ENCODE measurements around the gene KDM4E.
"Not testable (repeated sequence)": the region's sequence is repeated elsewhere in the genome, so short reads cannot be mapped to it uniquely, and the experiment has no call there.

The KDM4E gene

DNA sequence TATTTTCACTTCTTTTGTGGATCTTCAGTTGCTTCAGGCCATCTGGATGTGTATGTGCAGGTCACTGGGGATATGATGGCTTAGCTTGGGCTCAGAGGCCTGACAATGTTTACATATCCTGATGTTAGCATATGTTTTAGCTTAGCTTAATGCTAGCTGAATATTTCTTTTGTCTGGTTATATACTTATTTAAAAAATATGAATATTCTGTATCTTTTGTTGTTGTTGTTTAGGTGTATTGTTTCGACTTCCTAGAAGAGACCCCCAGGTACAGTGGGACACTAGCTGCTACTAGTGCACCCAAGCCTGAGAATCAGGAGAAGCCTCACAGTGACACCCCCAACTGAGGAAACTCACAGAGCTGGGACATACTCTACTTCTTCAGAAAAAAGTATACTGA lies at the start of gene KDM4E:
Gene KDM4E (plus strand): TSS at position 301 of the 400 bp plus-strand sequence. CDS start 300 bp downstream, outside the sequence.
- H3K27me3 ChIP-seq (ENCODE audit: insufficient read depth, low read length), result no peaks in the 10 kb centered on the region
- no peaks in the 10 kb centered on the region for H3K4me1 ChIP-seq (ENCODE audit: insufficient read depth, low read length)
- H2AFZ ChIP-seq (ENCODE audit: low read depth, low read length), result no peak within 1 kb of the TSS
- H3K9me3 ChIP-seq (ENCODE audit: low read length), result no peaks in the 10 kb centered on the region
- no peak within 1 kb of the TSS for H3K4me3 ChIP-seq (ENCODE audit: low read length)
- H3K36me3 ChIP-seq (ENCODE audit: insufficient read depth, low read length), result no peaks in the 10 kb centered on the region

DNA sequence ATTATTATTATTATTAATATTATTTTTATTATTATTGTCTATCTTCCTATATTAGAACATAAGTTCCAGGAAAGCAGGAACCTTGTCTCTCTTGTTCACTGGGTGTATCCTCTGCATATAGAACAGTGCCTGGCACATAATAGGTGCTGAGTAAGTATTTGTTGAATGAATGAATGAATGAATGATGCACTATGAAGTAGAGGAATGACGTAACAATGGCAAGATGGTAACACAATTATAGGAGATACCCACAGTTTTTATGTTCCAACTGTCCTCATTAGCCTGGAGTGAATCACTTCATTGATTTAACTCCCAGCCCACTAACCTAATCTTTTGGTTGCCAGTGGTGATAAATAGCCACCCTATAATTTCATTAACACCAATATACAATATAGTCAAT lies 49.5 kb upstream of the KDM4E start:
- peaks cover 16% of the 10 kb centered on the region for H3K36me3 ChIP-seq (ENCODE audit: insufficient read depth, low read length)
- no peak overlapping the region for H3K4me3 ChIP-seq (ENCODE audit: low read length)
- H3K4me1 ChIP-seq (ENCODE audit: insufficient read depth, low read length), result peaks cover 15% of the 10 kb centered on the region
- no peaks in the 10 kb centered on the region for H3K9me3 ChIP-seq (ENCODE audit: low read length)
- H2AFZ ChIP-seq (ENCODE audit: low read depth, low read length), result no peak overlapping the region
- no peaks in the 10 kb centered on the region for H3K27me3 ChIP-seq (ENCODE audit: insufficient read depth, low read length)

DNA sequence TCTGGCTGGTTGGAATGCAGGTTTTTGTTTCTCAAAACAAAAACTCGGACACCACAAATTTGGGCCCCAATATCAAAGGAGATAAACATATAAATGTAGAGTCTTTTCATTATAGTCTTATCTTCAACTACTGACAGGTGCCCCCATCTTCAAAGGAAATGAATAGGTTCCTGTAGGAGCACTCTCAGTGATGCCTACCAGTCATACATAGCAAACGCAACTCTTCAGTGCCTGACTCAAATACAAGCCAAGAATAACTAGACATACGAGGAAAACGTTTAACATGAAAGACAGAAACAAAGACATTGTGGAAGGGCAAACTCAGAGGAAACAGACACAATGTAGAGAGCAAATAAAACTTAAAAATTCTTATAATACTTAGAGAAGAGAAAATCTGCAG lies 37.7 kb upstream of the KDM4E start:
- H3K4me3 ChIP-seq (ENCODE audit: low read length), result no peak overlapping the region
- no peaks in the 10 kb centered on the region for H3K4me1 ChIP-seq (ENCODE audit: insufficient read depth, low read length)

DNA sequence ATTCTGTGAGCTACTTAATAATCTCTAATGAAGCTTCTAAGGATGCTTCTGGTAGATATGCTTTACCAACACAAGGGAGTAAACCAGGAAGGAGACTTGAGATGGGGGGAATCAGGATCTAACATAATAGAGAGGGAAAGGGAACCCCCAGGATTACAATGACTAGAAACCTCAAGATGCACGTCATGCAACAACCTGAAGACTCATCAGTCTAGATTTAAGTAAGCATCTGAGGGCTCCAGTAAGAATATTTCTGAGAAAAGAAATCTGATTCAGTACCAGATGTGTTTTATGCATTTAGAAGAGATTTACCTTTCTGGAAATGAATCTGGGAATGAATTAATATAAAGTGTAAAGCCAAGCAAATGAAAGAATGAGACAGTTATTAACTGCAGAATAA lies 36.3 kb upstream of the KDM4E start:
- no peaks in the 10 kb centered on the region for H3K9me3 ChIP-seq (ENCODE audit: low read length)
- no peaks in the 10 kb centered on the region for H3K27me3 ChIP-seq (ENCODE audit: insufficient read depth, low read length)
- H3K4me1 ChIP-seq (ENCODE audit: insufficient read depth, low read length), result peaks cover 3% of the 10 kb centered on the region
- H3K4me3 ChIP-seq (ENCODE audit: low read length), result no peak overlapping the region
- no peaks in the 10 kb centered on the region for H3K36me3 ChIP-seq (ENCODE audit: insufficient read depth, low read length)
- no peak overlapping the region for H2AFZ ChIP-seq (ENCODE audit: low read depth, low read length)

More for the DNA sequence above, 37.7 kb upstream of the KDM4E start:
- Histone ChIP-seq H3K9me3 (ENCODE audit: low read length) (no peaks in the 10 kb centered on the region), H2AFZ (ENCODE audit: low read depth, low read length) (no peak overlapping the region), H3K36me3 (ENCODE audit: insufficient read depth, low read length) (no peaks in the 10 kb centered on the region), H3K27me3 (ENCODE audit: insufficient read depth, low read length) (no peaks in the 10 kb centered on the region)

DNA sequence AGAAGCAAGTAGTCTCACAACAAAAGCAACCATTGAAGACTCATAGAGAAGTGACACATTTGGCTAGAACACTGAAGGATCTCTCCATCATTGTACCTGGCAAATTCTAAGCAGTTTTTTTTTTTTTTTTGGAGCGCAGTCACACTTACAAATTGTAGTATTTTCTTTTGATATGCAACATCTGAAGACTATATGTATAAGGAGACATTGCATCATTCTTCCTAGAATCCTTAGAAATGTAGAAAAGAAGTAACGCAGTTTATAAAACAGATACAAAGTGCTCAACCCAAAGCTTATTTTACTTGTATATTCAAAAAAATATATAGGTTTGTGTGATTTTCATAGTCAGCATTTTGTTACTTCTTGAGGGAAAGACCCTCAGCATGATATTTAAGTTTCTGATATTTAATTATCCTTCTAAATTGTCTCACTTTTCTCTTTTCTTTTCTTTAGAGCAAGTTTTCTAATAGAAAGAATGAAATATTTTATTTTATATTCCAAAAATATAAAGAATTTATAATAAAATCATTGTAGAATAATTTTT lies 31.6 kb upstream of the KDM4E start:
- Histone ChIP-seq H3K4me3 (ENCODE audit: low read length) (no peak overlapping the region), H3K27me3 (ENCODE audit: insufficient read depth, low read length) (no peaks in the 10 kb centered on the region), H3K4me1 (ENCODE audit: insufficient read depth, low read length) (peaks cover 3% of the 10 kb centered on the region), H3K9me3 (ENCODE audit: low read length) (no peaks in the 10 kb centered on the region), H2AFZ (ENCODE audit: low read depth, low read length) (no peak overlapping the region), H3K36me3 (ENCODE audit: insufficient read depth, low read length) (peaks cover 12% of the 10 kb centered on the region)

- Histone ChIP-seq H3K9me3 (ENCODE audit: low read length) (no peaks in the 10 kb centered on the region), H3K4me3 (ENCODE audit: low read length) (no peak overlapping the region), H3K27me3 (ENCODE audit: insufficient read depth, low read length) (no peaks in the 10 kb centered on the region), H3K4me1 (ENCODE audit: insufficient read depth, low read length) (peaks cover 3% of the 10 kb centered on the region), H2AFZ (ENCODE audit: low read depth, low read length) (no peak overlapping the region), H3K36me3 (ENCODE audit: insufficient read depth, low read length) (peaks cover 17% of the 10 kb centered on the region)
These were observed 27.6 kb upstream of the KDM4E start for GRCh38 chr11:94997437-94997836.

DNA sequence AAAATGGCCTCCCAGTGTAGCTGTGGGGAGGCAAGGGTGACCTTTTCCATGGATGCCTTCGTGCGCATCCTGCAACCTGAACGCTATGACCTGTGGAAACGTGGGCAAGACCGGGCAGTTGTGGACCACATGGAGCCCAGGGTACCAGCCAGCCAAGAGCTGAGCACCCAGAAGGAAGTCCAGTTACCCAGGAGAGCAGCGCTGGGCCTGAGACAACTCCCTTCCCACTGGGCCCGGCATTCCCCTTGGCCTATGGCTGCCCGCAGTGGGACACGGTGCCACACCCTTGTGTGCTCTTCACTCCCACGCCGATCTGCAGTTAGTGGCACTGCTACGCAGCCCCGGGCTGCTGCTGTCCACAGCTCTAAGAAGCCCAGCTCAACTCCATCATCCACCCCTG lies 26.8 kb upstream of the KDM4E start:
- H3K4me1 ChIP-seq (ENCODE audit: insufficient read depth, low read length), result no peaks in the 10 kb centered on the region
- no peak overlapping the region for H3K4me3 ChIP-seq (ENCODE audit: low read length)

GRCh38 chr11:95003716-95004115 lies 21.3 kb upstream of the KDM4E start:
- no peak overlapping the region for H2AFZ ChIP-seq (ENCODE audit: low read depth, low read length)
- no peaks in the 10 kb centered on the region for H3K4me1 ChIP-seq (ENCODE audit: insufficient read depth, low read length)
- no peak overlapping the region for H3K4me3 ChIP-seq (ENCODE audit: low read length)
- H3K9me3 ChIP-seq (ENCODE audit: low read length), result no peaks in the 10 kb centered on the region
- peaks cover 3% of the 10 kb centered on the region for H3K36me3 ChIP-seq (ENCODE audit: insufficient read depth, low read length)
- no peaks in the 10 kb centered on the region for H3K27me3 ChIP-seq (ENCODE audit: insufficient read depth, low read length)

More for the DNA sequence above, 26.8 kb upstream of the KDM4E start:
- no peak overlapping the region for H2AFZ ChIP-seq (ENCODE audit: low read depth, low read length)
- no peaks in the 10 kb centered on the region for H3K9me3 ChIP-seq (ENCODE audit: low read length)
- H3K27me3 ChIP-seq (ENCODE audit: insufficient read depth, low read length), result no peaks in the 10 kb centered on the region
- peaks cover 17% of the 10 kb centered on the region for H3K36me3 ChIP-seq (ENCODE audit: insufficient read depth, low read length)

GRCh38 chr11:95005642-95006041 lies 19.4 kb upstream of the KDM4E start:
- Histone ChIP-seq H3K27me3 (ENCODE audit: insufficient read depth, low read length) (no peaks in the 10 kb centered on the region), H3K36me3 (ENCODE audit: insufficient read depth, low read length) (no peaks in the 10 kb centered on the region), H3K9me3 (ENCODE audit: low read length) (no peaks in the 10 kb centered on the region), H3K4me3 (ENCODE audit: low read length) (no peak overlapping the region), H2AFZ (ENCODE audit: low read depth, low read length) (no peak overlapping the region), H3K4me1 (ENCODE audit: insufficient read depth, low read length) (no peaks in the 10 kb centered on the region)

- Histone ChIP-seq H3K4me3 (ENCODE audit: low read length) (no peak overlapping the region), H3K9me3 (ENCODE audit: low read length) (no peaks in the 10 kb centered on the region), H2AFZ (ENCODE audit: low read depth, low read length) (no peak overlapping the region), H3K27me3 (ENCODE audit: insufficient read depth, low read length) (no peaks in the 10 kb centered on the region), H3K36me3 (ENCODE audit: insufficient read depth, low read length) (no peaks in the 10 kb centered on the region), H3K4me1 (ENCODE audit: insufficient read depth, low read length) (no peaks in the 10 kb centered on the region)
These were observed 13.7 kb upstream of the KDM4E start for GRCh38 chr11:95011376-95011775.

DNA sequence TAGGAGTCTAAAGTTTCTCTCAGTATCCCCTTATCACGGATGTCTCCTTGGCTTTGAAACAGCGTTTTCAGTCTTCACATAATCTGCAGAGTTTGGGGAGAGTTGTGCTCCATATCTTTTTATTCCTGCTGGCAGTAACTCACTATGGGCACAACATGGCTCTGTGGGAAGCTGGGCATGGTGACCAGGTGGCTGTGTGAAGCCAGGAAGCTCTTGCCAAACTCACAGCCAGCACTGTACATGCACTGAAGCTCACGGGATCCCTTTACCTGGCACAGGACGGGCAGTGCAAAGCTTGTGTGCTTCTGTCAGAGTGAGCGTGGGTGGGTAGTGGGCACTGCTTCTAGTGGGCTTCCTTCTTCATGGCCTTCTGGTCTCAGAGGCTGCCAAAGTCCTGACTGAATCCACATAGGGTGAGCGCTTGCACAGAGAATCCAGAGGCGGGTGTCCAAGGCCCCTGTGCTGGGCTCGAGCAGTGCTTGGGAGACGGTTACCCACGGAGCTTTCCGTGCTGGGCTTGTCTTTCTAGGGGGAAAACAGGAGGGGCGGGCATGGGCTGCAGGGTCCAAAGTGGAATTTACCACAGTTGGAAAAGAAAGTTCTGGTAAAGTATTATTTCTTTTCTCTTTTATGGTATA lies 10.8 kb upstream of the KDM4E start:
- Histone ChIP-seq H2AFZ (ENCODE audit: low read depth, low read length) (no peak overlapping the region), H3K9me3 (ENCODE audit: low read length) (no peaks in the 10 kb centered on the region), H3K4me1 (ENCODE audit: insufficient read depth, low read length) (peaks cover 4% of the 10 kb centered on the region), H3K27me3 (ENCODE audit: insufficient read depth, low read length) (no peaks in the 10 kb centered on the region), H3K36me3 (ENCODE audit: insufficient read depth, low read length) (no peaks in the 10 kb centered on the region), H3K4me3 (ENCODE audit: low read length) (no peak overlapping the region)

DNA sequence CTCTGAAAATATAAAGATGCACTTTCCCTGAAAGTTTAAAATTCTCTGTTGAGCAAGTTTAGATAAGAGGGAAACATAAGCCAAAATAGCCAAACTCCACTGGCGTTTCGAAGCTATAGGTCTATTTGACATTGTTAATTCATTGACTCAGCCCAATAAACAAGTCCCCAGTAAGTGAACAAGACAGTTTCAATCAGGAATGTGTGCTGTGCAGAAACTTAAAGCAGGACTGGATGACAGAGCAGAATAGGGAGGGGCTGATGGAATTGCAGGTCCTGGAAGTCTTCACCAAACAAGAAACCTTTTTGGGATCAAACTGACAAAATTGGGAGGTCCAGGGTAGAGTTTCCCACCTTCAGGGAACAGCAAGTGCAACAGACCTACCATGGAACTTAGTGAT lies 8.9 kb upstream of the KDM4E start:
- Histone ChIP-seq H3K36me3 (ENCODE audit: insufficient read depth, low read length) (no peaks in the 10 kb centered on the region), H3K27me3 (ENCODE audit: insufficient read depth, low read length) (no peaks in the 10 kb centered on the region), H3K4me3 (ENCODE audit: low read length) (no peak overlapping the region), H3K4me1 (ENCODE audit: insufficient read depth, low read length) (peaks cover 4% of the 10 kb centered on the region), H2AFZ (ENCODE audit: low read depth, low read length) (no peak overlapping the region), H3K9me3 (ENCODE audit: low read length) (no peaks in the 10 kb centered on the region)

DNA sequence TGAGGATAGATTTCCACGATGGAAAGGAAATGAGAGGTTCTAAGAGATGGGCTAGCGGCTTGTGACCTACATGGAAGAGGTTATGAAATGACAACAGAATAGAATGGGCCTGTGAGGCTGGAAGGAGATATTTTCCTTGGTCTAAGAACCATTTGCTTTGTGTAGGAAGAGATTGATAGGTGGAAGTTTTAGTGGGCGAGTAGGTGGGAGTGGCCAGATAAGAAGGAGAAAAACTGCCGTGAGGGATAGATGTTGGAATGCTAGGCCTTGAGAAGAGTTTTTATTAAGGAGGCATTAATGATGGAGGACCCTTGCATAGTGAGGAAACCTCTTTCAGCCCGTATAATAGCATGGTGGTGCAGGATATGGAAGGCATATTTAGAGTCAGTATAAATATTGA lies 3.6 kb upstream of the KDM4E start:
- not testable (repeated sequence) for H3K9me3 ChIP-seq (ENCODE audit: low read length); H3K27me3 ChIP-seq (ENCODE audit: insufficient read depth, low read length); H3K36me3 ChIP-seq (ENCODE audit: insufficient read depth, low read length); H3K4me3 ChIP-seq (ENCODE audit: low read length); H3K4me1 ChIP-seq (ENCODE audit: insufficient read depth, low read length); H2AFZ ChIP-seq (ENCODE audit: low read depth, low read length)

DNA sequence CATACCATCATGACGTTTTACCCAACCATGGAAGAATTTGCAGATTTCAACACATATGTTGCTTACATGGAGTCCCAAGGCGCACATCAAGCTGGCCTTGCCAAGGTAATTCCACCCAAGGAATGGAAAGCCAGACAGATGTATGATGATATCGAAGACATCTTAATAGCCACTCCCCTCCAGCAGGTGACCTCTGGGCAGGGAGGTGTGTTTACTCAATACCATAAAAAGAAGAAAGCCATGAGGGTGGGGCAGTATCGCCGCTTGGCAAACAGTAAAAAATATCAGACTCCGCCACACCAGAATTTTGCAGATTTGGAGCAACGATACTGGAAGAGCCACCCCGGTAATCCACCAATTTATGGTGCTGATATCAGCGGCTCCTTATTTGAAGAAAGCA lies 536 bp downstream of the KDM4E start:
- H3K27me3 ChIP-seq (ENCODE audit: insufficient read depth, low read length); H3K4me3 ChIP-seq (ENCODE audit: low read length); H3K9me3 ChIP-seq (ENCODE audit: low read length); H3K4me1 ChIP-seq (ENCODE audit: insufficient read depth, low read length); H3K36me3 ChIP-seq (ENCODE audit: insufficient read depth, low read length); H2AFZ ChIP-seq (ENCODE audit: low read depth, low read length): not testable (repeated sequence)

All from neuron (in vitro differentiated cells).